RWPE2 (cell line): Measurements from ENCODE around the gene EXD3.

Experiments used
- ATAC-seq: fragments of 200-7000 bp; cut with Tn5 transposase; 3 replicates; pipeline ENCODE4 v1.9.1; 2021; ENCODE audit warnings: low read depth
- DNase-seq: peaks from one replicate; pipeline ENCODE4 v3.0.0-alpha.2; 2020; ENCODE audit warnings: low spot score
- H3K27ac ChIP-seq: fragments of 450-650 bp; 2 replicates; pipeline ENCODE4 v1.5.1; 2017; ENCODE audit warnings: mild to moderate bottlenecking; ENCODE audit not compliant: poor library complexity, severe bottlenecking
- H3K27me3 ChIP-seq: fragments of 250-450 bp; sonication (Bioruptor Pico); 2 replicates; pipeline ENCODE4 v1.5.1; 2021; ENCODE audit warnings: mild to moderate bottlenecking, moderate library complexity; ENCODE audit not compliant: insufficient read depth, poor library complexity, severe bottlenecking
- H3K36me3 ChIP-seq: fragments of 250-450 bp; sonication (Bioruptor Pico); 2 replicates; pipeline ENCODE4 v1.5.1; 2020; ENCODE audit warnings: low read depth, mild to moderate bottlenecking, moderate library complexity
- H3K4me1 ChIP-seq: fragments of 250-450 bp; sonication (Bioruptor Pico); 2 replicates; pipeline ENCODE4 v1.5.1; 2021; ENCODE audit warnings: mild to moderate bottlenecking, moderate library complexity; ENCODE audit not compliant: insufficient read depth, poor library complexity, severe bottlenecking
- H3K4me3 ChIP-seq: fragments of 250-450 bp; sonication (Bioruptor Pico); 2 replicates; pipeline ENCODE4 v1.5.1; 2021; ENCODE audit warnings: mild to moderate bottlenecking, moderate library complexity; ENCODE audit not compliant: severe bottlenecking
- H3K9me3 ChIP-seq: fragments of 250-450 bp; sonication (Bioruptor Pico); 2 replicates; pipeline ENCODE4 v1.5.1; 2021; ENCODE audit warnings: mild to moderate bottlenecking, moderate library complexity; ENCODE audit not compliant: severe bottlenecking
- TF ChIP-seq, protein P1 (sequence below): fragments of 450-650 bp; IDR thresholded peaks from one replicate; pipeline ENCODE4 v1.5.1; 2017; ENCODE audit warnings: mild to moderate bottlenecking, moderate library complexity; ENCODE audit not compliant: poor library complexity, severe bottlenecking

EXD3 gene

DNA sequence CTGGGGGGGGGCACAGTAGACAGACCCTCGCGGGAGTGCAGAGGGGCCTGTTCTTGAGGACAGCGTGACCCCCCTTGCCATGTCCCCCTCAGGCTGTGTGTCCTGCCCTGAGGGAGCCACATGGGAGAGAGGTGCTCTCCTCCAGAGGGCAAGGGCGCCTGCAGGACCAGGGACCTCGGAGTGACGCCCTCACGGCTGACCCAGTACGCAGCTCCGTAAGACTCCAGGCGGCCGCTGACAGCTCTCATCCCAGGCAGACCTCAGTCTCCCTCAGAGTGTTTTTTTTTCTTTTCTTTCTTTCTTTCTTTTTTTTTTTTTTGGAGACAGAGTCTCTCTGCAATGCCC is 27.3 kb downstream of the EXD3 start:
- no peak overlapping the region for H3K4me3 ChIP-seq
- H3K27me3 ChIP-seq: no peaks in the 10 kb centered on the region
- no peaks in the 10 kb centered on the region for H3K9me3 ChIP-seq
- no peak overlapping the region for H3K27ac ChIP-seq
- no peak for ATAC-seq
- TF ChIP-seq, protein P1, sequence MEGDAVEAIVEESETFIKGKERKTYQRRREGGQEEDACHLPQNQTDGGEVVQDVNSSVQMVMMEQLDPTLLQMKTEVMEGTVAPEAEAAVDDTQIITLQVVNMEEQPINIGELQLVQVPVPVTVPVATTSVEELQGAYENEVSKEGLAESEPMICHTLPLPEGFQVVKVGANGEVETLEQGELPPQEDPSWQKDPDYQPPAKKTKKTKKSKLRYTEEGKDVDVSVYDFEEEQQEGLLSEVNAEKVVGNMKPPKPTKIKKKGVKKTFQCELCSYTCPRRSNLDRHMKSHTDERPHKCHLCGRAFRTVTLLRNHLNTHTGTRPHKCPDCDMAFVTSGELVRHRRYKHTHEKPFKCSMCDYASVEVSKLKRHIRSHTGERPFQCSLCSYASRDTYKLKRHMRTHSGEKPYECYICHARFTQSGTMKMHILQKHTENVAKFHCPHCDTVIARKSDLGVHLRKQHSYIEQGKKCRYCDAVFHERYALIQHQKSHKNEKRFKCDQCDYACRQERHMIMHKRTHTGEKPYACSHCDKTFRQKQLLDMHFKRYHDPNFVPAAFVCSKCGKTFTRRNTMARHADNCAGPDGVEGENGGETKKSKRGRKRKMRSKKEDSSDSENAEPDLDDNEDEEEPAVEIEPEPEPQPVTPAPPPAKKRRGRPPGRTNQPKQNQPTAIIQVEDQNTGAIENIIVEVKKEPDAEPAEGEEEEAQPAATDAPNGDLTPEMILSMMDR: no peak
- no peaks in the 10 kb centered on the region for H3K4me1 ChIP-seq
- no peaks in the 10 kb centered on the region for H3K36me3 ChIP-seq
- DNase-seq: no peak

DNA sequence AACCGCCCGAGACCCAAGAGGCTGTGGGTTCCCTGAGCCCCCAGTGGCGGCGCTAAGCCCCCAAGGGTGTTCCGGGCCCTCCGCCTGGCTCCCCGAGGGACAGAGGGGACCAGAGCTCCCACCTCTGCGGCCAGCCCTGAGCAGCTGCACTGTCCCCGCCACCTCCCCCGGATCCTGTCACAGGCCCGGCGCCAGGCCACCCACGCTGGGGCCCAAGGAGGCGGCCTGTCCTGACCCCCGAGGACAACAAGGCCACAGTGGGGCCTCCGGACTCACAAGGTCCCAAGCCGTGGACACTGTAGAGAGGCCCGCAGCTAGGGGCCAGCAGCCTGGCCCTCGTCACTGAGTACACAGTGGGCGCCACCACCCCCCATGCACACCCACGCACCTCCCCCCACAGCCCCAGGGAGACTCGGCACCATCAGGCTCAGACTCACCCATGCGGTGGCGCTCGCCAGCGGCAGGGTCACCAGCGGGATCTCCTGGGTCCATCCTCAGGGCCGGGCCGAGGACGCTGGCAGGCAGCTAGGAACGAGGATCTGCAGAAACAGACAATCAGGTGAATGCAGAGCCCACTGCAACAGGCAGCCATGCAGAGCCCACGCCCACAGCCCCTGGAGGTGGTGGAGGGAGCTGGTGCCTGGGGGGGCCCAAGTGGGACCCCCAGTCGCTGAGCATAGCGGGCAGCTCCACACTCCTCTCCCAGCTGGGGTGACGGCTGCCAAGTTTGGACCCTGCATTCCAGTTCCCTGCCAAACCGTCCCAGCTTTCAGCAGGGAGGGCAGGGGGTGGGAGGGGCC is 27.9 kb downstream of the EXD3 start:
- Histone ChIP-seq H3K4me1 (no peaks in the 10 kb centered on the region), H3K36me3 (no peaks in the 10 kb centered on the region), H3K27ac (no peak overlapping the region), H3K4me3 (no peak overlapping the region), H3K9me3 (no peaks in the 10 kb centered on the region), H3K27me3 (no peaks in the 10 kb centered on the region)
- TF ChIP-seq, protein P1: no peak
- ATAC-seq: no peak
- no peak for DNase-seq

DNA sequence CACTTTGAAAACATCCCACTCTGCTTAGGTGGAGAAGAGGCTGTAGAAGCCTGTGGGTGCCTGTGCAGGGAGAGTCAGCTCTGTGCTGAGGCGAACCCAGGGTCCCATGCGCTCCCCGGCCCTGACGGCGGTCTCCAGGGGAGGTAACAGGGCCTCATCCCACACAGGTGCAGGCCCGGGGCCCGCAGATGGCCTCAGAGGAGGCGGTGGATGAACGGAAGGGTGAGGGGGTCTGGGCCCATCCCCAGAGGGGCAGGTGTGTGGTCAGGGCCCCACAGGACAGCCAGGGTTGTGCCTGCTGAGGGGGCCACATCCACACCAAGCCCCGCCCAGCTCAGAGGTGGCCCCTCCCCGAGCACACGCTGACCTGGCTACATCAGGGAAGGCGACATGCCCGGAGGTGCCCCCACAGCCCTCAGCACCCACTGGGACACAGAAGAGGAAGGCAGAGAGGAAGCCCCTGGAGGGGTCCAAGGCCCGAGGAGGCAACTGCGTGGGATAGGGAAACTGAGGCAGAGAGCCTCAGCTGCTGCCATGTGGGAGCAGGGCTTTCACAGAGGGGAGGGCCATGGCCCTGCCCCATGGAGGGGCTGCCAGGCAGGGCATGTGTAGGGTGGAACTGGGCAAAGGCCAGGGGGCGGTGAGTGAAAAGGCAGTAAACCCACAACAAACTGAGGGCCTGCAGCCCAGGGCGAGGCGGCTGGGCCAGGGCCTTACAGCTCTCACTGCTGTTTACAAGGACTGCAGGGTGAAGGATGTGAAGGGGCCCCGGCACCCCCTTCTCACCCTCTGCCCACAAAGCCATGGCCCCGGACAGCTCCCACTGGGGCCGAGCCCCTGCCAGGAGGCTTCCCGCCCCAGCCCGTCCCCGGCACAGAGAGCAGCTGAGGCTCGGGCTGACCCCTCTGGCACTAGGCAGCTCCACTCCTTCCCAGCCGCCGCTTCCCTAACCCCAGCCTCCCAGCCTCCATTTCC is 29.5 kb downstream of the EXD3 start:
- TF ChIP-seq, protein P1: no peak
- Histone ChIP-seq H3K27ac (no peak overlapping the region), H3K4me1 (no peaks in the 10 kb centered on the region), H3K36me3 (no peaks in the 10 kb centered on the region), H3K4me3 (no peak overlapping the region), H3K27me3 (no peaks in the 10 kb centered on the region), H3K9me3 (no peaks in the 10 kb centered on the region)
- no peak for ATAC-seq
- DNase-seq: no peak

DNA sequence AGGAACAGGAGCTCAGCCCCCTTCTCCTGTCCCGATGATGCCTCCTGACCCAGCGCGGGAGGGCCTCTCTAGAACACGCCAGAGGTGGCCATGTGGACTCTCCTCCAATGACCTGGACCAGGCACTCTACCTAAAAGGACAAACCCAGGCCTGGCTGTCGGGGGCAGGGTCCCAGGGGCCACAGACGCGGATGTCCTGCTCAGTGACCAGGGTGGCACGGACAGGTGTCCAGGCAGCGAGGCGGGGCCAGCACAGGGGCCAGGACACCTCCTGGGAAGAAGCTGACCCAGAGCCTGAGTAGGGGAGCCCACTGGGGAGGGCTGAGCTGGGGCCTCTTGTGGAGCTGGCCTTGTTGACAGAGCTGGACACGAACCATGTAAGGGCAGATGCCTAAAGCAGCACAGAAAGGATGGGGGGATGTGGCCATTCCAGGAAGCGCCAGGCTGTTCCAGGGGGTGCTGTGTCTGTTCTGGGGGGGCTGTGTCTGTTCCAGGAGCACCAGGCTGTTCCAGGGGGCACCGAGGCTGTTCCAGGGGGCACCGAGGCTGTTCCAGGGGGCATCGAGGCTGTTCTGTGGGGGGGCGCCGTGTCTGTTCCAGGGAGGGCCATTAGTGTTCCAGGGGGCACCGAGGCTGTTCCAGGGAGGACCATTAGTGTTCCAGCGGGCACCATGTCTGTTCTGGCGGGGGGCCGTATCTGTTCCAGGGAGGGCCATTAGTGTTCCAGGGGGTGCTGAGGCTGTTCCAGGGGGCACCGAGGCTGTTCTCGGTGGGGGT is 30.5 kb downstream of the EXD3 start:
- Histone ChIP-seq H3K27ac (no peak overlapping the region), H3K36me3 (no peaks in the 10 kb centered on the region), H3K4me1 (no peaks in the 10 kb centered on the region), H3K4me3 (no peak overlapping the region), H3K27me3 (no peaks in the 10 kb centered on the region), H3K9me3 (no peaks in the 10 kb centered on the region)
- ATAC-seq (no peak), DNase-seq (no peak)
- TF ChIP-seq, protein P1: no peak
